Testis (tissue), 3 donors: ENCODE data around the gene DOHH. TPM values are rescaled to one million over a fixed set of nuclear protein-coding genes. Genes with fewer than 3 reads are reported as not detected.

Experiments
- DNase-seq: peaks from one replicate; pipeline ENCODE4 v3.0.0-alpha.2; 2019
- H3K27ac ChIP-seq, 2 donors: fragments of 200-600 bp; sonication (generic); one replicate each; pipeline ENCODE4 v1.5.1; 2019
- H3K27me3 ChIP-seq: fragments of 200-600 bp; sonication (generic); one replicate; pipeline ENCODE4 v1.5.1; 2019
- H3K36me3 ChIP-seq: fragments of 200-600 bp; sonication (generic); one replicate; pipeline ENCODE4 v1.5.1; 2017; ENCODE audit warnings: low read depth; ENCODE audit errors: missing control alignments
- H3K4me1 ChIP-seq: fragments of 200-600 bp; sonication (generic); one replicate; pipeline ENCODE4 v1.5.1; 2019
- H3K4me3 ChIP-seq, 2 donors: fragments of 200-600 bp; sonication (generic); one replicate each; pipeline ENCODE4 v1.5.1; 2017 to 2019
- H3K9me3 ChIP-seq: fragments of 200-600 bp; sonication (generic); one replicate; pipeline ENCODE4 v1.5.1; 2017
- POLR2A ChIP-seq: fragments of 450-650 bp; IDR thresholded peaks from one replicate; pipeline ENCODE4 v1.6.1; 2017; ENCODE audit warnings: antibody characterized with exemption, mild to moderate bottlenecking, moderate library complexity
- WGBS, 2 donors: methylation state at CpG; one replicate each; pipeline ENCODE4 v1.1.5; 2018; 5-methylcytosine and 5-hydroxymethylcytosine counted together
- intact Hi-C: fragments of 100-400 bp; cut with DNase I; formaldehyde crosslinking; loops from one replicate; pipeline ENCODE4 v1.15.1; 2023; ENCODE audit warnings: low total_unique reads
- polyA plus RNA-seq: library from polyadenylated mRNA; stranded (reverse); fragments of 350-450 nt; fragmentation: Illumina TruSeq; extraction: RNeasy Lipid Tissue Mini Kit (QIAGEN cat#74804); gene quantifications from one replicate; pipeline ENCODE4 v1.2.3, GENCODE V29; 2014; ENCODE audit warnings: low read depth, low replicate concordance; ENCODE audit not compliant: insufficient read depth
- total RNA-seq, 2 donors: library from RNA; depleted of rRNA; stranded (reverse); fragments of >200 nt; gene quantifications; one replicate each; pipeline ENCODE4 v1.2.3, GENCODE V29; 2016
- TF ChIP-seq, protein P1 (sequence below), 3 experiments: fragments of 450-650 bp in 2 of 3; fragments of 200-600 bp in 1 of 3; sonication (generic) in 1 of 3; IDR thresholded peaks; one replicate each; pipeline ENCODE4 v1.5.1; 2016 to 2019; ENCODE audit warnings: antibody characterized with exemption in 3 of 3, mild to moderate bottlenecking in 2 of 3, moderate library complexity in 1 of 3

Gene DOHH
- total and polyA plus RNA-seq, 3 donors from 2014 or later, result 10.7 to 29.1 (median 23.5) TPM

GRCh38 chr19:3513229-3514140 is 13.0 kb upstream of the DOHH start:
- H3K4me3 ChIP-seq, result no peak overlapping the region
- H3K9me3 ChIP-seq, result no peaks in the 10 kb centered on the region
- peak; percentile 55 for DNase-seq
- TF ChIP-seq, protein P1, sequence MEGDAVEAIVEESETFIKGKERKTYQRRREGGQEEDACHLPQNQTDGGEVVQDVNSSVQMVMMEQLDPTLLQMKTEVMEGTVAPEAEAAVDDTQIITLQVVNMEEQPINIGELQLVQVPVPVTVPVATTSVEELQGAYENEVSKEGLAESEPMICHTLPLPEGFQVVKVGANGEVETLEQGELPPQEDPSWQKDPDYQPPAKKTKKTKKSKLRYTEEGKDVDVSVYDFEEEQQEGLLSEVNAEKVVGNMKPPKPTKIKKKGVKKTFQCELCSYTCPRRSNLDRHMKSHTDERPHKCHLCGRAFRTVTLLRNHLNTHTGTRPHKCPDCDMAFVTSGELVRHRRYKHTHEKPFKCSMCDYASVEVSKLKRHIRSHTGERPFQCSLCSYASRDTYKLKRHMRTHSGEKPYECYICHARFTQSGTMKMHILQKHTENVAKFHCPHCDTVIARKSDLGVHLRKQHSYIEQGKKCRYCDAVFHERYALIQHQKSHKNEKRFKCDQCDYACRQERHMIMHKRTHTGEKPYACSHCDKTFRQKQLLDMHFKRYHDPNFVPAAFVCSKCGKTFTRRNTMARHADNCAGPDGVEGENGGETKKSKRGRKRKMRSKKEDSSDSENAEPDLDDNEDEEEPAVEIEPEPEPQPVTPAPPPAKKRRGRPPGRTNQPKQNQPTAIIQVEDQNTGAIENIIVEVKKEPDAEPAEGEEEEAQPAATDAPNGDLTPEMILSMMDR (IDR thresholded peaks at IDR 0.05), result no peak
- TF ChIP-seq POLR2A, result no peak
- intact Hi-C loops, result no loop called here
- H3K27ac ChIP-seq, result no peak overlapping the region
- H3K36me3 ChIP-seq, result no peaks in the 10 kb centered on the region
- H3K4me1 ChIP-seq, result peaks cover 42% of the 10 kb centered on the region
- WGBS, 2 donors, result 64 to 72% methylated on average over 7 to 23 of the region's 23 CpGs
- no peaks in the 10 kb centered on the region for H3K27me3 ChIP-seq

DNA sequence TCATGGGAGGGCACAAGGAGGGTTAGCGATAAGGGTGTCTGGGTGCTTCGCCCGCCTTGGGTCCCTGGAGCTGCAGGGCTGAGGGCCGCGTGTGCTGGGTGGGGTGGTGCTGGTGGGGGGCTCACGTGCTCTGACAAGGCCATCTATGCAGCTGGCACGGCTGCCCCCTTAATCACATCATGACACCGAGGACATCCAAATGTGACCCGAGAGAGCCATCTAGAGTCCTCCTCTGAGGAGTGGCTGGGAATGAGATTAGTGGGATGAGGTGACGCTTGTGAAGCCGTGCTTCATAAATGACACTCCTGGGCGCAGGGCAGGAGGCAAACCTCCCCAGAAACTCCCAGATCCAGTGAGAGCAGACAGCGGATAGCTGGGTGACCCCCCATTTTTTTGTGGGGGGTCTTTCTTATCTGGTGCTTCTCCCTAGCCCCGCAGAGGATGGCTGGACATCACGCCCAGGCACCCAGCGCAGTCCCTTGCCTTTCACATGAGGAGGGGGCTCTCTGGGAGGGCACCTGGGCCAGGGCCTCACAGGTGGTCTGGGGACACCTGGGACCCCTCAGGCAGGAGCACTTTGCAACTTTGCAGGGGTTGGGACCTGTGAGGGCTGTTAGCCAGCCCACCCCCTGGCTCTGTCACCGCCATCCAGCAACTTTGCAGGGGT is 12.2 kb upstream of the DOHH start:
- Histone ChIP-seq H3K27ac (no peak overlapping the region), H3K4me1 (peaks cover 47% of the 10 kb centered on the region), H3K36me3 (no peaks in the 10 kb centered on the region), H3K4me3 (no peak overlapping the region), H3K27me3 (no peaks in the 10 kb centered on the region), H3K9me3 (no peaks in the 10 kb centered on the region)
- intact Hi-C loops, result no loop called here
- WGBS, 2 donors, result 67 to 97% methylated on average over 4 to 17 of the region's 17 CpGs
- TF ChIP-seq POLR2A, result no peak
- TF ChIP-seq, protein P1 (IDR thresholded peaks at IDR 0.05), result no peak
- no peak for DNase-seq

- Histone ChIP-seq H3K36me3 (no peaks in the 10 kb centered on the region), H3K9me3 (no peaks in the 10 kb centered on the region), H3K27ac (no peak overlapping the region), H3K27me3 (no peaks in the 10 kb centered on the region), H3K4me3 (no peak overlapping the region), H3K4me1 (peaks cover 51% of the 10 kb centered on the region)
- WGBS, 2 donors, result 60 to 83% methylated on average over 20 to 26 of the region's 26 CpGs
- no peak for DNase-seq
- intact Hi-C loops, result no loop called here
- TF ChIP-seq, protein P1 (IDR thresholded peaks at IDR 0.05), result no peak
- TF ChIP-seq POLR2A, result no peak
These were observed 11.2 kb upstream of the DOHH start for GRCh38 chr19:3511506-3512251.

GRCh38 chr19:3510727-3511126 is 10.3 kb upstream of the DOHH start:
- H3K4me3 ChIP-seq, result no peak overlapping the region
- H3K27me3 ChIP-seq, result no peaks in the 10 kb centered on the region
- WGBS, 2 donors, result 87 to 90% methylated on average over 5 to 14 of the region's 22 CpGs
- no peaks in the 10 kb centered on the region for H3K9me3 ChIP-seq
- DNase-seq, result no peak
- no peak overlapping the region for H3K27ac ChIP-seq
- peaks cover 41% of the 10 kb centered on the region for H3K4me1 ChIP-seq
- TF ChIP-seq, protein P1 (IDR thresholded peaks at IDR 0.05), result no peak
- no peak for TF ChIP-seq POLR2A
- intact Hi-C loops, result no loop called here
- no peaks in the 10 kb centered on the region for H3K36me3 ChIP-seq
